ENCODE measurements around the gene TALDO1. TPM values are rescaled to one million over a fixed set of nuclear protein-coding genes. Genes with fewer than 3 reads are reported as not detected.

TALDO1 gene
- total and polyA plus RNA-seq, 4 donors: 72.5 to 181 (median 128) TPM

GRCh38 chr11:714436-714835, 32.8 kb upstream of the TALDO1 start:
- no peak for DNase-seq (ENCODE audit: low spot score)
- no peak overlapping the region for H3K4me3 ChIP-seq (ENCODE audit: low read depth in 1 of 3, low read length in 3 of 3)
- WGBS: 98% methylated on average over 6 of the region's 6 CpGs
- no peaks in the 10 kb centered on the region for H3K9me3 ChIP-seq (ENCODE audit: control insufficient read depth in 4 of 4, low read length in 3 of 4)
- peaks cover 12 to 32% (median 29%) of the 10 kb centered on the region in 4 donors for H3K4me1 ChIP-seq (ENCODE audit: control insufficient read depth in 4 of 4, insufficient read depth in 4 of 4, low read length in 3 of 4)
- H3K9ac ChIP-seq (ENCODE audit: low read depth in 1 of 2, low read length in 2 of 2): no peak overlapping the region
- no peaks in the 10 kb centered on the region for H3K27me3 ChIP-seq (ENCODE audit: control insufficient read depth in 4 of 4, insufficient read depth in 4 of 4, low read length in 3 of 4)
- H3K36me3 ChIP-seq (ENCODE audit: control insufficient read depth in 4 of 4, insufficient read depth in 3 of 4, low read depth in 1 of 4, low read length in 3 of 4): peaks cover 0 to 4% (median 2%) of the 10 kb centered on the region in 4 donors
- no peak overlapping the region for H3K27ac ChIP-seq (ENCODE audit: low read depth in 1 of 2, low read length in 2 of 2)
- TF ChIP-seq, protein P1, sequence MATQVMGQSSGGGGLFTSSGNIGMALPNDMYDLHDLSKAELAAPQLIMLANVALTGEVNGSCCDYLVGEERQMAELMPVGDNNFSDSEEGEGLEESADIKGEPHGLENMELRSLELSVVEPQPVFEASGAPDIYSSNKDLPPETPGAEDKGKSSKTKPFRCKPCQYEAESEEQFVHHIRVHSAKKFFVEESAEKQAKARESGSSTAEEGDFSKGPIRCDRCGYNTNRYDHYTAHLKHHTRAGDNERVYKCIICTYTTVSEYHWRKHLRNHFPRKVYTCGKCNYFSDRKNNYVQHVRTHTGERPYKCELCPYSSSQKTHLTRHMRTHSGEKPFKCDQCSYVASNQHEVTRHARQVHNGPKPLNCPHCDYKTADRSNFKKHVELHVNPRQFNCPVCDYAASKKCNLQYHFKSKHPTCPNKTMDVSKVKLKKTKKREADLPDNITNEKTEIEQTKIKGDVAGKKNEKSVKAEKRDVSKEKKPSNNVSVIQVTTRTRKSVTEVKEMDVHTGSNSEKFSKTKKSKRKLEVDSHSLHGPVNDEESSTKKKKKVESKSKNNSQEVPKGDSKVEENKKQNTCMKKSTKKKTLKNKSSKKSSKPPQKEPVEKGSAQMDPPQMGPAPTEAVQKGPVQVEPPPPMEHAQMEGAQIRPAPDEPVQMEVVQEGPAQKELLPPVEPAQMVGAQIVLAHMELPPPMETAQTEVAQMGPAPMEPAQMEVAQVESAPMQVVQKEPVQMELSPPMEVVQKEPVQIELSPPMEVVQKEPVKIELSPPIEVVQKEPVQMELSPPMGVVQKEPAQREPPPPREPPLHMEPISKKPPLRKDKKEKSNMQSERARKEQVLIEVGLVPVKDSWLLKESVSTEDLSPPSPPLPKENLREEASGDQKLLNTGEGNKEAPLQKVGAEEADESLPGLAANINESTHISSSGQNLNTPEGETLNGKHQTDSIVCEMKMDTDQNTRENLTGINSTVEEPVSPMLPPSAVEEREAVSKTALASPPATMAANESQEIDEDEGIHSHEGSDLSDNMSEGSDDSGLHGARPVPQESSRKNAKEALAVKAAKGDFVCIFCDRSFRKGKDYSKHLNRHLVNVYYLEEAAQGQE (IDR thresholded peaks at IDR 0.05): no peak
- no peak for TF ChIP-seq FOXA1 (IDR thresholded peaks at IDR 0.05)
- TF ChIP-seq EGR1 (IDR thresholded peaks at IDR 0.05; ENCODE audit: low read depth in 2 of 2): no peak
- no peak for TF ChIP-seq GABPA (IDR thresholded peaks at IDR 0.05 in 1 of 2, conservative IDR thresholded peaks at IDR 0.05 in 1 of 2)
- no peak for TF ChIP-seq MAX (IDR thresholded peaks at IDR 0.05)
- no peak for TF ChIP-seq RXRA (IDR thresholded peaks at IDR 0.05)

GRCh38 chr11:719214-720016, 27.8 kb upstream of the TALDO1 start:
- WGBS: 87% methylated on average over 34 of the region's 34 CpGs
- DNase-seq (ENCODE audit: low spot score): no peak
- no peaks in the 10 kb centered on the region for H3K27me3 ChIP-seq (ENCODE audit: control insufficient read depth in 4 of 4, insufficient read depth in 4 of 4, low read length in 3 of 4)
- peaks cover 2 to 34% (median 17%) of the 10 kb centered on the region in 4 donors for H3K36me3 ChIP-seq (ENCODE audit: control insufficient read depth in 4 of 4, insufficient read depth in 3 of 4, low read depth in 1 of 4, low read length in 3 of 4)
- H3K27ac ChIP-seq (ENCODE audit: low read depth in 1 of 2, low read length in 2 of 2): no peak overlapping the region
- H3K4me1 ChIP-seq (ENCODE audit: control insufficient read depth in 4 of 4, insufficient read depth in 4 of 4, low read length in 3 of 4): peaks cover 7 to 16% (median 10%) of the 10 kb centered on the region in 4 donors
- no peaks in the 10 kb centered on the region for H3K9me3 ChIP-seq (ENCODE audit: control insufficient read depth in 4 of 4, low read length in 3 of 4)
- no peak overlapping the region for H3K4me3 ChIP-seq (ENCODE audit: low read depth in 1 of 3, low read length in 3 of 3)
- TF ChIP-seq ZBTB33 (IDR thresholded peaks at IDR 0.05) (no peak), EGR1 (IDR thresholded peaks at IDR 0.05; ENCODE audit: low read depth in 2 of 2) (no peak), SP1 (IDR thresholded peaks at IDR 0.05) (no peak), HNF4A (conservative IDR thresholded peaks at IDR 0.05) (no peak), TAF1 (conservative IDR thresholded peaks at IDR 0.05) (no peak), FOXA2 (IDR thresholded peaks at IDR 0.05) (no peak), HNF4G (IDR thresholded peaks at IDR 0.05) (no peak)
- TF ChIP-seq, protein P1 (IDR thresholded peaks at IDR 0.05): no peak
- H3K9ac ChIP-seq (ENCODE audit: low read depth in 1 of 2, low read length in 2 of 2): no peak overlapping the region
